SK-N-SH treated with all-trans-retinoic acid at 6 μM for 48 hours (cell line): ENCODE data around the gene DCBLD1.

ENCODE experiments used
- ATAC-seq: fragments of 200-7000 bp; cut with Tn5 transposase; 3 replicates; pipeline ENCODE4 v1.9.1; 2020; ENCODE audit warnings: mild to moderate bottlenecking, moderate library complexity
- ARNTL ChIP-seq: fragments of 450-650 bp; formaldehyde crosslinking; IDR thresholded peaks from 2 replicates; pipeline ENCODE4 v1.5.0; 2020; ENCODE audit warnings: low read depth, mild to moderate bottlenecking, moderate library complexity, borderline replicate concordance
- BACH2 ChIP-seq: fragments of 250-450 bp; sonication (Bioruptor Pico); IDR thresholded peaks from 2 replicates; pipeline ENCODE4 v1.9.0; 2021; ENCODE audit warnings: mild to moderate bottlenecking, borderline replicate concordance
- CREB5 ChIP-seq: fragments of 250-450 bp; sonication (Bioruptor Pico); IDR thresholded peaks from 2 replicates; pipeline ENCODE4 v1.5.1; 2020; ENCODE audit warnings: low read depth, mild to moderate bottlenecking, moderate library complexity
- CSDC2 ChIP-seq: fragments of 250-450 bp; sonication (Bioruptor Pico); IDR thresholded peaks from 2 replicates; pipeline ENCODE4 v1.5.0; 2020; ENCODE audit warnings: mild to moderate bottlenecking, moderate library complexity
- CSRNP3 ChIP-seq: fragments of 250-450 bp; sonication (Bioruptor Pico); IDR thresholded peaks from 2 replicates; pipeline ENCODE4 v1.5.1; 2021; ENCODE audit warnings: mild to moderate bottlenecking, moderate library complexity
- ESRRG ChIP-seq: fragments of 250-450 bp; sonication (Bioruptor Pico); IDR thresholded peaks from 2 replicates; pipeline ENCODE4 v1.6.1; 2021; ENCODE audit warnings: mild to moderate bottlenecking
- GLIS3 ChIP-seq: fragments of 250-450 bp; sonication (Bioruptor Pico); IDR thresholded peaks from 2 replicates; pipeline ENCODE4 v1.5.0; 2020; ENCODE audit warnings: mild to moderate bottlenecking, moderate library complexity
- ISL1 ChIP-seq: fragments of 250-450 bp; sonication (Bioruptor Pico); IDR thresholded peaks from 2 replicates; pipeline ENCODE4 v2.1.2; 2022; ENCODE audit warnings: mild to moderate bottlenecking, moderate library complexity
- OSR1 ChIP-seq: fragments of 250-450 bp; sonication (Bioruptor Pico); IDR thresholded peaks from 2 replicates; pipeline ENCODE4 v1.8.0; 2022; ENCODE audit warnings: moderate library complexity, mild to moderate bottlenecking, inconsistent platforms
- PPARA ChIP-seq: fragments of 250-450 bp; sonication (Bioruptor Pico); IDR thresholded peaks from 2 replicates; pipeline ENCODE4 v1.5.0; 2020; ENCODE audit warnings: mild to moderate bottlenecking, borderline replicate concordance
- RARB ChIP-seq: fragments of 250-450 bp; sonication (Bioruptor Pico); IDR thresholded peaks from 2 replicates; pipeline ENCODE4 v1.8.0; 2021; ENCODE audit warnings: mild to moderate bottlenecking, moderate library complexity
- SNAI2 ChIP-seq: fragments of 250-450 bp; sonication (Bioruptor Pico); IDR thresholded peaks from 2 replicates; pipeline ENCODE4 v1.5.0; 2020; ENCODE audit warnings: mild to moderate bottlenecking, moderate library complexity
- TCF4 ChIP-seq: fragments of 250-450 bp; sonication (Bioruptor Pico); IDR thresholded peaks from 2 replicates; pipeline ENCODE4 v1.8.0; 2021; ENCODE audit warnings: mild to moderate bottlenecking, moderate library complexity, borderline replicate concordance
- TOX ChIP-seq: fragments of 250-450 bp; sonication (Bioruptor Pico); IDR thresholded peaks from 2 replicates; pipeline ENCODE4 v1.8.0; 2021; ENCODE audit warnings: mild to moderate bottlenecking, moderate library complexity, borderline replicate concordance
- TSHZ2 ChIP-seq: fragments of 250-450 bp; sonication (Bioruptor Pico); IDR thresholded peaks from 2 replicates; pipeline ENCODE4 v1.5.0; 2020; ENCODE audit warnings: mild to moderate bottlenecking, moderate library complexity
- ZC3H10 ChIP-seq: fragments of 250-450 bp; sonication (Bioruptor Pico); IDR thresholded peaks from 2 replicates; pipeline ENCODE4 v1.5.1; 2021; ENCODE audit warnings: mild to moderate bottlenecking, moderate library complexity
- ZFP3 ChIP-seq: fragments of 250-450 bp; sonication (Bioruptor Pico); IDR thresholded peaks from 2 replicates; pipeline ENCODE4 v1.5.0; 2020; ENCODE audit warnings: mild to moderate bottlenecking, moderate library complexity
- ZNF565 ChIP-seq: fragments of 450-650 bp; formaldehyde crosslinking; conservative IDR thresholded peaks from 2 replicates; pipeline ENCODE4 v1.5.0; 2020; ENCODE audit warnings: low read depth, mild to moderate bottlenecking, moderate library complexity
- ZNF8 ChIP-seq: fragments of 450-650 bp; formaldehyde crosslinking; IDR thresholded peaks from 2 replicates; pipeline ENCODE4 v1.5.0; 2020; ENCODE audit warnings: mild to moderate bottlenecking, moderate library complexity
- TF ChIP-seq, protein P1 (sequence below): fragments of 250-450 bp; sonication (Bioruptor Pico); IDR thresholded peaks from 2 replicates; pipeline ENCODE4 v1.8.0; 2020; ENCODE audit warnings: mild to moderate bottlenecking, moderate library complexity, borderline replicate concordance
- TF ChIP-seq, protein P2 (sequence below): fragments of 250-450 bp; sonication (Bioruptor Pico); IDR thresholded peaks from 2 replicates; pipeline ENCODE4 v1.8.0; 2021; ENCODE audit warnings: low read depth, mild to moderate bottlenecking, moderate library complexity, borderline replicate concordance

The DCBLD1 gene

GRCh38 chr6:117534974-117535373, 52.5 kb downstream of the DCBLD1 start:
- no peak for TF ChIP-seq OSR1 (CRISPR knock-in tag)
- no peak for TF ChIP-seq ZC3H10
- TF ChIP-seq SNAI2 (CRISPR knock-in tag): no peak
- no peak for TF ChIP-seq TOX (CRISPR knock-in tag)
- no peak for TF ChIP-seq CREB5
- no peak for TF ChIP-seq CSRNP3 (CRISPR knock-in tag)
- no peak for TF ChIP-seq ESRRG (CRISPR knock-in tag)
- TF ChIP-seq, protein P1, sequence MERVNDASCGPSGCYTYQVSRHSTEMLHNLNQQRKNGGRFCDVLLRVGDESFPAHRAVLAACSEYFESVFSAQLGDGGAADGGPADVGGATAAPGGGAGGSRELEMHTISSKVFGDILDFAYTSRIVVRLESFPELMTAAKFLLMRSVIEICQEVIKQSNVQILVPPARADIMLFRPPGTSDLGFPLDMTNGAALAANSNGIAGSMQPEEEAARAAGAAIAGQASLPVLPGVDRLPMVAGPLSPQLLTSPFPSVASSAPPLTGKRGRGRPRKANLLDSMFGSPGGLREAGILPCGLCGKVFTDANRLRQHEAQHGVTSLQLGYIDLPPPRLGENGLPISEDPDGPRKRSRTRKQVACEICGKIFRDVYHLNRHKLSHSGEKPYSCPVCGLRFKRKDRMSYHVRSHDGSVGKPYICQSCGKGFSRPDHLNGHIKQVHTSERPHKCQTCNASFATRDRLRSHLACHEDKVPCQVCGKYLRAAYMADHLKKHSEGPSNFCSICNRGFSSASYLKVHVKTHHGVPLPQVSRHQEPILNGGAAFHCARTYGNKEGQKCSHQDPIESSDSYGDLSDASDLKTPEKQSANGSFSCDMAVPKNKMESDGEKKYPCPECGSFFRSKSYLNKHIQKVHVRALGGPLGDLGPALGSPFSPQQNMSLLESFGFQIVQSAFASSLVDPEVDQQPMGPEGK (CRISPR knock-in tag): no peak
- no peak for TF ChIP-seq ISL1 (CRISPR knock-in tag)
- TF ChIP-seq PPARA (CRISPR knock-in tag): no peak
- no peak for TF ChIP-seq ZFP3 (CRISPR knock-in tag)
- no peak for TF ChIP-seq ZNF8 (CRISPR knock-in tag)
- TF ChIP-seq GLIS3 (CRISPR knock-in tag): no peak
- no peak for TF ChIP-seq TSHZ2 (CRISPR knock-in tag)
- ATAC-seq: no peak

- peak; percentile 41 for ATAC-seq
- TF ChIP-seq ZNF565 (no peak), TSHZ2 (CRISPR knock-in tag) (no peak), ISL1 (CRISPR knock-in tag) (no peak), TCF4 (no peak), CREB5 (no peak), TOX (CRISPR knock-in tag) (no peak), CSRNP3 (CRISPR knock-in tag) (no peak), BACH2 (no peak), RARB (CRISPR knock-in tag) (no peak), CSDC2 (CRISPR knock-in tag) (no peak), ZFP3 (CRISPR knock-in tag) (no peak), ARNTL (no peak)
- TF ChIP-seq, protein P1 (CRISPR knock-in tag): no peak
- TF ChIP-seq, protein P2, sequence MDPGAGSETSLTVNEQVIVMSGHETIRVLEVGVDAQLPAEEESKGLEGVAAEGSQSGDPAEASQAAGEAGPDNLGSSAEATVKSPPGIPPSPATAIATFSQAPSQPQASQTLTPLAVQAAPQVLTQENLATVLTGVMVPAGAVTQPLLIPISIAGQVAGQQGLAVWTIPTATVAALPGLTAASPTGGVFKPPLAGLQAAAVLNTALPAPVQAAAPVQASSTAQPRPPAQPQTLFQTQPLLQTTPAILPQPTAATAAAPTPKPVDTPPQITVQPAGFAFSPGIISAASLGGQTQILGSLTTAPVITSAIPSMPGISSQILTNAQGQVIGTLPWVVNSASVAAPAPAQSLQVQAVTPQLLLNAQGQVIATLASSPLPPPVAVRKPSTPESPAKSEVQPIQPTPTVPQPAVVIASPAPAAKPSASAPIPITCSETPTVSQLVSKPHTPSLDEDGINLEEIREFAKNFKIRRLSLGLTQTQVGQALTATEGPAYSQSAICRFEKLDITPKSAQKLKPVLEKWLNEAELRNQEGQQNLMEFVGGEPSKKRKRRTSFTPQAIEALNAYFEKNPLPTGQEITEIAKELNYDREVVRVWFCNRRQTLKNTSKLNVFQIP (CRISPR knock-in tag): no peak
These were observed 53.8 kb downstream of the DCBLD1 start for GRCh38 chr6:117536317-117536716.
